ENCODE measurements around the gene KRTAP10-3. TPM values are rescaled to one million over a fixed set of nuclear protein-coding genes. Genes with fewer than 3 reads are reported as not detected.

Gene KRTAP10-3
- total RNA-seq, 1 experiment from 2014 or later: not detected

- Mint-ChIP-seq H3K27me3 (ENCODE audit: unreplicated experiment) (peaks cover 41% of the 10 kb centered on the region), H3K27ac (ENCODE audit: unreplicated experiment) (no peak overlapping the region), H3K4me3 (ENCODE audit: low read depth, unreplicated experiment) (no peak overlapping the region), H3K4me1 (ENCODE audit: low read depth, unreplicated experiment) (no peaks in the 10 kb centered on the region), H3K9me3 (ENCODE audit: low read depth, unreplicated experiment) (no peaks in the 10 kb centered on the region), H3K36me3 (ENCODE audit: insufficient read depth, unreplicated experiment) (no peaks in the 10 kb centered on the region)
- intact Hi-C loops (cut with micrococcal nuclease; ENCODE audit: unreplicated experiment): no loop called here
- BruUV-seq (replicated peaks): no TSS peak
- CTCF ChIA-PET: no interaction called here
- no peak for DNase-seq
- TF ChIP-seq, protein P1, sequence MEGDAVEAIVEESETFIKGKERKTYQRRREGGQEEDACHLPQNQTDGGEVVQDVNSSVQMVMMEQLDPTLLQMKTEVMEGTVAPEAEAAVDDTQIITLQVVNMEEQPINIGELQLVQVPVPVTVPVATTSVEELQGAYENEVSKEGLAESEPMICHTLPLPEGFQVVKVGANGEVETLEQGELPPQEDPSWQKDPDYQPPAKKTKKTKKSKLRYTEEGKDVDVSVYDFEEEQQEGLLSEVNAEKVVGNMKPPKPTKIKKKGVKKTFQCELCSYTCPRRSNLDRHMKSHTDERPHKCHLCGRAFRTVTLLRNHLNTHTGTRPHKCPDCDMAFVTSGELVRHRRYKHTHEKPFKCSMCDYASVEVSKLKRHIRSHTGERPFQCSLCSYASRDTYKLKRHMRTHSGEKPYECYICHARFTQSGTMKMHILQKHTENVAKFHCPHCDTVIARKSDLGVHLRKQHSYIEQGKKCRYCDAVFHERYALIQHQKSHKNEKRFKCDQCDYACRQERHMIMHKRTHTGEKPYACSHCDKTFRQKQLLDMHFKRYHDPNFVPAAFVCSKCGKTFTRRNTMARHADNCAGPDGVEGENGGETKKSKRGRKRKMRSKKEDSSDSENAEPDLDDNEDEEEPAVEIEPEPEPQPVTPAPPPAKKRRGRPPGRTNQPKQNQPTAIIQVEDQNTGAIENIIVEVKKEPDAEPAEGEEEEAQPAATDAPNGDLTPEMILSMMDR (IDR thresholded peaks at IDR 0.05; ENCODE audit: unreplicated experiment): no peak
Observed at GRCh38 chr21:44530903-44531605, 27.5 kb downstream of the KRTAP10-3 start.

DNA sequence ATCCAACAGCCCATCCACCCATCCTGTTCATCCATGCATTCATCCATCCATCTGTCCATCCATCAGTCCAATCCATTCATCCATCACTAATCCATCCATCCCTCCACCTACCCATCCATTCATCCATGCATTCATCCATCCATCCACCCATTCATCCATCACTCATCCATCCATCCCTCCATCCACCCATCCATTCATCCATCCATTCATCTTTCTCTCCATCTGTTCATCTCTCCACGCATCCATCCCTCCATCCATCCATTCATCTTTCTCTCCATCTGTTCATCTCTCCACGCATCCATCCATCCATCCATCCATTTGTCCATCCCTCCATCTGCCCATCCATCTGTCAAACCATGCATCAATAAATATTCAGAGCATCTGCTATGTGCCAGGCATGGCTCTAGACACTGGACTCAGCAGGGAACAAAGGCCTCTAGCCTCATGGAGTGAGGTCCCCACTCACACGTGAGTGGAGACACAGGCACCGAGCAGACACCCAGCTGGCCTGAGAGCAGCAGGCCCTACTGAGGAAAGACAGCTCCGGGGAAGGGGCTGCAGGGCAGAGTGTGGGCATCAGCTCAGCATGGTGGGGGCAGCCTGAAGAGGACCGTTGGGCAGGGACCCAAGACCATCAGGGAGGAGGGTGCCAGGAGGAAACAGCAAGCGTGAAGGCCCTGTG lies 28.2 kb downstream of the KRTAP10-3 start:
- Mint-ChIP-seq H3K4me1 (ENCODE audit: low read depth, unreplicated experiment) (no peaks in the 10 kb centered on the region), H3K4me3 (ENCODE audit: low read depth, unreplicated experiment) (no peak overlapping the region), H3K27ac (ENCODE audit: unreplicated experiment) (no peak overlapping the region), H3K9me3 (ENCODE audit: low read depth, unreplicated experiment) (no peaks in the 10 kb centered on the region), H3K27me3 (ENCODE audit: unreplicated experiment) (peaks cover 41% of the 10 kb centered on the region), H3K36me3 (ENCODE audit: insufficient read depth, unreplicated experiment) (no peaks in the 10 kb centered on the region)
- TF ChIP-seq, protein P1 (IDR thresholded peaks at IDR 0.05; ENCODE audit: unreplicated experiment): no peak
- intact Hi-C loops (cut with micrococcal nuclease; ENCODE audit: unreplicated experiment): no loop called here
- DNase-seq: no peak
- BruUV-seq (replicated peaks): no TSS peak
- CTCF ChIA-PET: no interaction called here

- Mint-ChIP-seq H3K4me1 (ENCODE audit: low read depth, unreplicated experiment) (no peaks in the 10 kb centered on the region), H3K4me3 (ENCODE audit: low read depth, unreplicated experiment) (no peak overlapping the region), H3K9me3 (ENCODE audit: low read depth, unreplicated experiment) (no peaks in the 10 kb centered on the region), H3K36me3 (ENCODE audit: insufficient read depth, unreplicated experiment) (no peaks in the 10 kb centered on the region), H3K27ac (ENCODE audit: unreplicated experiment) (no peak overlapping the region), H3K27me3 (ENCODE audit: unreplicated experiment) (peaks cover 41% of the 10 kb centered on the region)
- no TSS peak for BruUV-seq (replicated peaks)
- CTCF ChIA-PET: no interaction called here
- DNase-seq: no peak
- TF ChIP-seq, protein P1 (IDR thresholded peaks at IDR 0.05; ENCODE audit: unreplicated experiment): no peak
- intact Hi-C loops (cut with micrococcal nuclease; ENCODE audit: unreplicated experiment): no loop called here
Observed at GRCh38 chr21:44529503-44530125, 29.0 kb downstream of the KRTAP10-3 start.

GRCh38 chr21:44529011-44529421 lies 29.6 kb downstream of the KRTAP10-3 start:
- H3K4me3 Mint-ChIP-seq (ENCODE audit: low read depth, unreplicated experiment): no peak overlapping the region
- no peak for DNase-seq
- H3K36me3 Mint-ChIP-seq (ENCODE audit: insufficient read depth, unreplicated experiment): no peaks in the 10 kb centered on the region
- BruUV-seq (replicated peaks): no TSS peak
- TF ChIP-seq, protein P1 (IDR thresholded peaks at IDR 0.05; ENCODE audit: unreplicated experiment): no peak
- no peaks in the 10 kb centered on the region for H3K9me3 Mint-ChIP-seq (ENCODE audit: low read depth, unreplicated experiment)
- no peaks in the 10 kb centered on the region for H3K4me1 Mint-ChIP-seq (ENCODE audit: low read depth, unreplicated experiment)
- CTCF ChIA-PET: no interaction called here
- peaks cover 41% of the 10 kb centered on the region for H3K27me3 Mint-ChIP-seq (ENCODE audit: unreplicated experiment)
- intact Hi-C loops (cut with micrococcal nuclease; ENCODE audit: unreplicated experiment): no loop called here
- H3K27ac Mint-ChIP-seq (ENCODE audit: unreplicated experiment): no peak overlapping the region

Data from Calu3 (cell line).